Endometrial microvascular endothelial cells (primary cell): ENCODE results near the gene C3orf20. TPM values are rescaled to one million over a fixed set of nuclear protein-coding genes. Genes with fewer than 3 reads are reported as not detected.
"Not testable (repeated sequence)": the region's sequence is repeated elsewhere in the genome, so short reads cannot be mapped to it uniquely, and the experiment has no call there.

Source experiments
- in situ Hi-C: cut with HindIII; loops from 2 replicates; pipeline ENCODE4 v1.10.0; 2017; ENCODE audit warnings: low sequenced_read_pairs, low pct_unique_long_range_greater_than_20kb; ENCODE audit errors: inconsistent ontology term
- total RNA-seq: library from RNA; depleted of rRNA; stranded (reverse); fragments of >200 nt; gene quantifications from one replicate; pipeline ENCODE4 v1.2.3, GENCODE V29; 2015; ENCODE audit errors: inconsistent ontology term

Gene C3orf20
- total RNA-seq, 1 donor from 2014 or later = 0.28 TPM

- in situ Hi-C loops = no loop called here
Measured at GRCh38 chr3:14728113-14728512, 53.2 kb downstream of the C3orf20 start.

- in situ Hi-C loops = no loop called here
Measured at GRCh38 chr3:14730703-14731382, 55.9 kb downstream of the C3orf20 start.

DNA sequence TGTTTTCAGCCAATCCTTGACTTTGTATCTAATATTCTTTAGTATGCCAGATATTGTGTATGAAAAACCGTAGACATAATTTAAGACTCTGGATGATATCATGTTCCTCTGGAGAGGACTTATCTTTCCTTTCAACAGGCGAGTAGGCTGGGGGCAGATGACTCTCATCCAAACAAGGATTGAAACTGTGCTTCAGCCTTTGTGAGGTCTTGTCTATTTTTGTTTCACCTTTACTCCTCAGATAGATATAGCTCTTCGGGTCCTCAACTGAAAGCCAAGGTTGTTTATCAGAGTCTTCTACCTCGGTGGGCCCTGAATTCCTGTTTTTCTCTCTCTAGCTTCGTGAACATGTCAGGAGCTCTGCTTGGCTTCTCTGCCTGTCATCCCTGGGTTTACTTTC is 66.0 kb downstream of the C3orf20 start:
- in situ Hi-C loops = no loop called here

DNA sequence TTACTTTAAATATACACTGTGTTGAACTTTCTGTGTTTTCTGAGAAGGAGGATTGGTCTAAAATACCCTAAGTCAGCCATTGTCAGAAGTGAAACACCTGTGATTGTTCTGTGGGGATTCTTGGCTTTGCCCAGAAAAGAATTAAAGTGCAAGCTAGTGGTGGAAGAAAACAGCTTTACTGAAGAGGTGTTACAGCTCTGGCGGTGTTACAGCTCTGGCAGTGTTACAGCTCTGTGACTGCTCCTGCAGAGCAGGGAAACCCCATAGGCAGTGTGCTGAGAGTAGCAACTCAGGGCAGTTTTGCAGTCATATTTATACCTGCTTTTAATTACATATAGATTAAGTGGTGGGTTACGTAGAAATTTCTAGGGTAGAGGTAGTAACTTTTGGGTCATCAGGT is 66.6 kb downstream of the C3orf20 start:
- in situ Hi-C loops = no loop called here

- in situ Hi-C loops = no loop called here
Measured at GRCh38 chr3:14744556-14744955, 69.6 kb downstream of the C3orf20 start.

DNA sequence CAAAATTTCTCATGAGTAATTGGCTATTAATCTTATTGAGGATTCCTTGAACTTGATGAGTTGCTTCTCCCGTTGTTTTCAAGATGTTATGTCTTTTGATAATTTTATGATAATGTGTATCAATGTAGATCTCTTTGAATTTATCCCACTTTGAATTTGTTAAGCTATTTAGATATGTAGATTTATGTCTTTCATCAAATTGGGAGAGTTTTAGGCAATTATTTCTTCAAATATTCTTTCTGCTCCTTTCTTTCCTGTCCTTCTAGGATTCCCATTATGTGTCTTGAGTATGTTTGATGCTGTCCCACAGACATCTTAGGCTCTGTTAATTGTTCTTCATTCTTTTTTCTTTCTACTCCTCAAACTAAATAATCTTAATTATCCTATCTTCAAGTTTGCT is 75.7 kb downstream of the C3orf20 start:
- in situ Hi-C loops = no loop called here

DNA sequence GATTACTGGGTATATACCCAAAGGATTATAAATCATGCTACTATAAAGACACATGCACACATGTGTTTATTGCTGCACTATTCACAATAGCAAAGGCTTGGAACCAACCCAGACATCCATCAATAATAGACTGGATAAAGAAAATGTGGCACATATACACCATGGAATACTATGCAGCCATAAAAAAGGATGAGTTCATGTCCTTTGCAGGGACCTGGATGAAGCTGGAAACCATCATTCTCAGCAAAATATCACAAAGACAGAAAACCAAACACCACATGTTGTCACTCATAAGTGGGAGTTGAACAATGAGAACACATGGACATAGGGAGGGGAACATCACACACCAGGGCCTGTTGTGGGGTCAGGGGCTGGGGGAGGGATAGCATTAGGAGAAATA is 78.0 kb downstream of the C3orf20 start:
- in situ Hi-C loops = not testable (repeated sequence)

DNA sequence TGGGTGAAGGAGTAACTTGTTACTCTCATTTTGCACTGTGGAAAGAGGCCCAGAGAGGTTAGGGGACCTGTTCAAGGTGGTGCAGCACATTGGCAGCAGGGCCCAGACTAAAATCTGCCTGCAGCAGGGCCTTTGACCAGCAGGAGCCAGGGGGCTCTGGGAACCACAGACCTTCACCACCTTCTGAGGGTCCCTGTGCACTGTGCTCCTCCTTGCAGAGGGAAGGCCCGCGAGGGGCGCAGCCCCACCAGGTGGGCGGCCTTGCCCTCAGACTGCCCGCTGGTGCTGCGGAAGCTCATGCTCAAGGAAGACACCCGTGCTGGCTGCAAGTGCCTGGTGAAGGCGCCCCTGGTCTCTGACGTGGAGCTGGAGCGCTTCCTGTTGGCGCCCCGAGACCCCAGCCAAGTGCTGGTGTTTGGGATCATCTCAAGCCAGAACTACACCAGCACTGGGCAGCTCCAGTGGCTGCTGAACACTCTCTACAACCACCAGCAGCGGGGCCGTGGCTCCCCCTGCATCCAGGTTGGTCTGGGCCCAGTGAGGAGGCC is 82.3 kb downstream of the C3orf20 start:
- in situ Hi-C loops = no loop called here

- in situ Hi-C loops = no loop called here
Measured at GRCh38 chr3:14758297-14758696, 83.4 kb downstream of the C3orf20 start.

DNA sequence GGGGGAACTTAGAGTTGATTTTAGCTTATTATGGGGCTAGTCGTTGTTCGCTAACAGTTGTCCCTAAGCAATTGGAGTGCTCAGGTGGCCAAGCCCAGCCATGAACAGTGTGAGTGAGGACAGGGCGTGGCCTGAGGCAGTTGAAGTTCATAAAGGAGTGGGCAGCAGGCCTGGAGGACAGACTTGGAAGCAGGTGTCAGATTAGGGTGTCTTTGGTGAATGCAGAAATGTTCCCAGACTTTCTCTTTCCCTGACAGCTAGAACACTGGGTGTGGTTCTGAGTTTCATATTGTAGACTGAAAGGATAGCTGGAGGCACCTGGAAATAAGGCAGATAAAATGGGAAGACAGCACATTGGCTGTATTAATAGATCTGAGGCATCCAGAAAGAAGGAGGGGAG is 84.0 kb downstream of the C3orf20 start:
- in situ Hi-C loops = no loop called here

DNA sequence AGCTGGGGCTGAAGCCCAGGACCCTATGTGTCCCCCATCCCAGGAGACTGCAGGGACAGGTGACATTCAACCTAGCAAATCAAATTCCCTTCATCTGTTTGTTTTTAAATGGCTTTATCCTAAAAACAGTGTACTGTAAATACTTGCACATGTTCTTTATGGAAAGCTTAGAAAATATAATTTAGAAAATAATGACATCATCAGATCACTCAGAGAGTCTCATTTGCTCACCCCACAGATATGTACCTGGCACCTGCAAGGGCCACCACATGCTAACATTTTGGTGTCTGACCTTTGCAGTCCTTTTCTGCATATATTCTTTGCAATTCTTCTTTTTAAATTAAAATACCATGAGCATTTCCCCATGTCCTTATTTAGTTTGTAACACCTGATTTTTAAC is 85.2 kb downstream of the C3orf20 start:
- in situ Hi-C loops = no loop called here

DNA sequence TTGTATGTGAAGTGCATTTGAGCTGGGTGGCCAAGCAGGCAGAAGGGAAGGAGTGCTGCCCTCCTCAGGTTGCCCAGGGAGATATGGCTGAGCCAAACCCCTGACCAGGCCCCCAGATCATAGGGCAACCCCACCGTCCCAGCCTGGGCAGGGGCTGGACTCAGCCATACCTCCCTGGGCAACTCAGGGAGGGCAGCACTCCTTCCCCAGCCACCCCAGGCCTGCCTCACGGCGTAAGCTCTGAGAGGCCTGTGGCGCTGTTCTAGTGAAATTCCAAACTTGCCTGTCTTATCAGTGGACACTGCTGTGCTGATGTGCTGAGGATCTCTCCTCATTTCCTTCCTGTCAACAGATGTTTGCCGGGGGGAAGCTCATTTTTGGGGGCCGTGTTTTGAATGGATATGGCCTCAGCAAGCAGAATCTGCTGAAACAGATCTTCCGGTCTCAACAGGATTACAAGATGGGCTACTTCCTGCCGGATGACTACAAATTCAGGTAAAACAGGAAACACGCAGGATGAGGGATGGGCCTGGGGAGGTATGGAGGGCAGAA is 86.3 kb downstream of the C3orf20 start:
- in situ Hi-C loops = no loop called here

GRCh38 chr3:14761866-14762265 is 86.9 kb downstream of the C3orf20 start:
- in situ Hi-C loops = no loop called here

- in situ Hi-C loops = no loop called here
Measured at GRCh38 chr3:14762701-14763100, 87.8 kb downstream of the C3orf20 start.

- in situ Hi-C loops = no loop called here
Measured at GRCh38 chr3:14764331-14765059, 89.6 kb downstream of the C3orf20 start.

GRCh38 chr3:14765060-14765400 is 90.1 kb downstream of the C3orf20 start:
- in situ Hi-C loops = no loop called here

GRCh38 chr3:14765576-14766427 is 90.9 kb downstream of the C3orf20 start:
- in situ Hi-C loops = no loop called here

DNA sequence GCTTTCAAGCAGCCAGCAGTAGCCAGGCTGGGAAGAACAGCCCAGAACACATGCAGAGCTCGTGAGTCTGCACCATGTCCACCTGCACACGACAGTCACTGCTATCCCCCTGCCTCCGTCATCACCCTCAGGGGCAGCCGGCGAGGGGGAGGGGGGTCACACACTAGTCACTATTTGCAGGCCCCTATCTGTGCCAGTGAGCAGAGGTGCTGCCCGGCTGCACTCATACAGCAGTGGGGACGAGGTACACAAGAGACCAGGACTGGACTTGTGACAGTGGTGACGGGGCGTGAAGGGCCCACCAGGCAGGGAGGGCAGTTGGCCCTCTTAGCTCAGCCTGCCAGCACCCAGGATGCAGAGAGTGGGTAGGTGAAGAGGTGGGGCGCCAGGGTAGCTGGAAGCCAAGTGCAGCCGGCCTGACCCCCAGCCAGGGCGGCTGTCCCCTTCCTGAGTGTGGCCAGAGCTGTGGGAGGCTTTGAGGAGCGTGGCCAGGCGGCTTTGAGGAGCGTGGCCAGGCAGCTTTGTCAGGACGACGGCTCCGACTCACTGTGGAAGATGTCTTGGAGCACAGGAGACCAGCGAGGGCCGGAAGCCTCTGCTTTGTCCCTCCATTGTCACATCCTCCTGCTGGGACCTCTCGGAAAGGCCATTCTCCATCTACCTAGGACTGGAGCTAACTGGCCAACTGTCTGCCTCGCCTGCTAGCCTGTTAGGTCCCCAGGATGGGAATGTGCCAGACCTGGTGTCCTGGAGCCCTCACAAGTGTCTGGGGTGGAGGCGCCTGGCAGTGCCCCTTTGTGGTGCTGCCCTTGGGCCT is 91.7 kb downstream of the C3orf20 start:
- in situ Hi-C loops = no loop called here
